BJ (cell line): ENCODE results near the gene XK. TPM values are rescaled to one million over a fixed set of nuclear protein-coding genes. Genes with fewer than 3 reads are reported as not detected.
"Not testable (repeated sequence)": the region's sequence is repeated elsewhere in the genome, so short reads cannot be mapped to it uniquely, and the experiment has no call there.

Experiments used
- CTCF ChIA-PET: fragments of 350-600 bp; formaldehyde crosslinking; extraction: SDS; loops from one replicate; lab custom pipeline; 2021; ENCODE audit warnings: antibody characterized with exemption, inconsistent platforms; lab: Yijun Ruan, JAX
- POLR2A ChIA-PET: fragments of 300-600 bp; sonication (Branson Sonifier 250); formaldehyde crosslinking; extraction: SDS; loops from one replicate; lab custom pipeline; 2021; ENCODE audit warnings: antibody characterized with exemption; lab: Charles Lee
- DNase-seq: peaks from one replicate; pipeline ENCODE4 v3.0.0-alpha.2; 2011; ENCODE audit warnings: low read depth
- H3K27me3 ChIP-seq: 2 replicates; pipeline ENCODE4 v1.6.0; 2011; ENCODE audit warnings: low read length; ENCODE audit not compliant: control insufficient read depth, insufficient read depth
- H3K36me3 ChIP-seq: 2 replicates; pipeline ENCODE4 v1.5.1; 2011; ENCODE audit warnings: low read length; ENCODE audit not compliant: control insufficient read depth, insufficient read depth
- H3K4me3 ChIP-seq: 2 replicates; pipeline ENCODE4 v1.5.1; 2011; ENCODE audit warnings: low read depth, mild to moderate bottlenecking, control low read depth, low read length
- polyA plus RNA-seq: library from polyadenylated mRNA; depleted of rRNA; stranded (reverse); fragments of >200 nt; gene quantifications from 2 replicates; pipeline ENCODE4 v1.2.3, GENCODE V29; 2011
- TF ChIP-seq, protein P1 (sequence below): IDR thresholded peaks from 2 replicates; pipeline ENCODE4 v1.5.1; 2011; ENCODE audit warnings: low read depth, mild to moderate bottlenecking, control low read depth, inconsistent platforms, low read length, moderate library complexity; ENCODE audit not compliant: insufficient read depth

The XK gene
- polyA plus RNA-seq, 1 experiment, result not detected

DNA sequence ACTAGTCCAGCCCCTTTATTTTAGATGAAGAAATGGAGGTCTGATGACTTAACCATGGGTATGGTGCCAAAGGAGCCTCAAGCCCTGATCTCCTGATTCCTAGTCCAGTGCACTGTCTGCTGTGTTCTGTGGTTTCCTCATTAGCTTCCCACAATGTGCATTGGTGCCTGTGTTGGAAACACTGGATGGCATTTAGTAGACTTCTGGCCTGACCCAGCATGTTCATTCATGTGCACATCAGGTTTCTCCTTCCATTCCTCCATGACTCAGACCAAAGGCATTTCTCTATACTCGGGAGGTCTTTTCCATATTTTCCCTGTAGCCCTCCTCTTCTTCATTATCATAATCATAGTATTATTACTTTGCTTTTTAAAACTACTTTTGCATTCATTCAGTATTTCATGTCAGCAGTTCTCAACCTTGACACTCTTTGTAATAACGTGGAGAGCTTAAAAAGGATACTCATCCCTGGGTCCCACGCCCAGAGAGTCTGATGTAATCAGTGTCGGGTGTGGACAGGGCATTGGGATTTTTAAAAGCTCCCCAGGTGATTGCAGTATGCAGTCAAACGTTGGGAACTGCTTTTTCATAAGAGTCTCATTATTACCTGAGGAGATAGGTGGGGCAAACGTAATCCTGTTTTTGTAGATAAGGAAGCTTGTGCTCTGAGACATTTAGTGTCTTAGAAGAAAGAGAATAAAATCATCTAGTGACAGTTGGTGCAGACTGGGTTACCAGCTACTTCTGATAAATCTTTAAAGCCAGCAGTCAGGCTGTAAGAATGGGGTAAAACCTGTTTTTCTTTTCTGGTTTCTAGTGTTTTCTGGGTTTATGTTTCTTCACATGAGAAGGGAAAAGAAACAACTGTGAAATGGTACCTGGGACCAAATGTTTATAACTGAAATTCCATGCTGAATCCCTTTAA is 40.9 kb upstream of the XK start:
- POLR2A ChIA-PET, result no interaction called here
- H3K4me3 ChIP-seq, result no peak overlapping the region

DNA sequence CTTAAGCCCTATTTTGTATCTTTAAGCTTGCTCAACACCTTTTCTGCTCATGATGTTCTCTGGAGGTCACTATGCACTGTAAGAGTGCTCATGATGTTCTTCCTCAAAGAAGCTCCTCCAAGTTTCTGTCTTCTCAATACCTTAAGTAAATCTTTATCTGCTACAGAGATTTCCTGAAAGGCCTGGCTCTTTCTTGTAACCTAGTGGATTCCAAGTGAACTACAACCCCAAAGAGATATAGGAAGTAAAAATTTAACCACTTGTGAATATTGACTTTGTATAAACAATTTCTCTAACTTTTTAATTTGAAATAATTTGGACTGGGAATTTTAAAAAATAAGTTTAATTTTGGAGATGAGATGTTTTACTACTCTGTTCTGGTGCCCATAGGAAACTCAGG is 39.3 kb upstream of the XK start:
- Histone ChIP-seq H3K36me3 (no peaks in the 10 kb centered on the region), H3K27me3 (no peaks in the 10 kb centered on the region), H3K4me3 (no peak overlapping the region)
- POLR2A ChIA-PET, result no interaction called here
- DNase-seq, result no peak
- CTCF ChIA-PET, result no interaction called here
- TF ChIP-seq, protein P1, sequence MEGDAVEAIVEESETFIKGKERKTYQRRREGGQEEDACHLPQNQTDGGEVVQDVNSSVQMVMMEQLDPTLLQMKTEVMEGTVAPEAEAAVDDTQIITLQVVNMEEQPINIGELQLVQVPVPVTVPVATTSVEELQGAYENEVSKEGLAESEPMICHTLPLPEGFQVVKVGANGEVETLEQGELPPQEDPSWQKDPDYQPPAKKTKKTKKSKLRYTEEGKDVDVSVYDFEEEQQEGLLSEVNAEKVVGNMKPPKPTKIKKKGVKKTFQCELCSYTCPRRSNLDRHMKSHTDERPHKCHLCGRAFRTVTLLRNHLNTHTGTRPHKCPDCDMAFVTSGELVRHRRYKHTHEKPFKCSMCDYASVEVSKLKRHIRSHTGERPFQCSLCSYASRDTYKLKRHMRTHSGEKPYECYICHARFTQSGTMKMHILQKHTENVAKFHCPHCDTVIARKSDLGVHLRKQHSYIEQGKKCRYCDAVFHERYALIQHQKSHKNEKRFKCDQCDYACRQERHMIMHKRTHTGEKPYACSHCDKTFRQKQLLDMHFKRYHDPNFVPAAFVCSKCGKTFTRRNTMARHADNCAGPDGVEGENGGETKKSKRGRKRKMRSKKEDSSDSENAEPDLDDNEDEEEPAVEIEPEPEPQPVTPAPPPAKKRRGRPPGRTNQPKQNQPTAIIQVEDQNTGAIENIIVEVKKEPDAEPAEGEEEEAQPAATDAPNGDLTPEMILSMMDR, result no peak

More for the DNA sequence above, 40.9 kb upstream of the XK start:
- Histone ChIP-seq H3K36me3 (no peaks in the 10 kb centered on the region), H3K27me3 (no peaks in the 10 kb centered on the region)
- TF ChIP-seq, protein P1, result no peak
- no peak for DNase-seq
- CTCF ChIA-PET, result interaction anchor here (1.3 kb wide), 1 partner anchor 15 kb away, joined by 5 read pairs; no protein-coding TSS in a partner anchor

DNA sequence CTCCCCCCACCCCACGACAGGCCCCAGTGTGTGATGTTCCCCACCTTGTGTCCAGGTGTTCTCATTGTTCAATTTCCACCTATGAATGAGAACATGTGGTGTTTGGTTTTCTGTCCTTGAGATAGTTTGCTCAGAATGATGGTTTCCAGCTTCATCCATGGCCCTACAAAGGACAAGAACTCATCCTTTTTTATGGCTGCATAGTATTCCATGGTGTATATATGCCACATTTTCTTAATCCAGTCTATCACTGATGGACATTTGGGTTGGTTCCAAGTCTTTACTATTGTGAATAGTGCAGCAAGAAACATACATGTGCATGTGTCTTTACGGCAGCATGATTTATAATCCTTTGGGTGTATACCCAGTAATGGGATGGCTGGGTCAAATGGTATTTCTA is 34.7 kb upstream of the XK start:
- H3K4me3 ChIP-seq, H3K36me3 ChIP-seq, CTCF ChIA-PET, DNase-seq, H3K27me3 ChIP-seq, POLR2A ChIA-PET: not testable (repeated sequence)

DNA sequence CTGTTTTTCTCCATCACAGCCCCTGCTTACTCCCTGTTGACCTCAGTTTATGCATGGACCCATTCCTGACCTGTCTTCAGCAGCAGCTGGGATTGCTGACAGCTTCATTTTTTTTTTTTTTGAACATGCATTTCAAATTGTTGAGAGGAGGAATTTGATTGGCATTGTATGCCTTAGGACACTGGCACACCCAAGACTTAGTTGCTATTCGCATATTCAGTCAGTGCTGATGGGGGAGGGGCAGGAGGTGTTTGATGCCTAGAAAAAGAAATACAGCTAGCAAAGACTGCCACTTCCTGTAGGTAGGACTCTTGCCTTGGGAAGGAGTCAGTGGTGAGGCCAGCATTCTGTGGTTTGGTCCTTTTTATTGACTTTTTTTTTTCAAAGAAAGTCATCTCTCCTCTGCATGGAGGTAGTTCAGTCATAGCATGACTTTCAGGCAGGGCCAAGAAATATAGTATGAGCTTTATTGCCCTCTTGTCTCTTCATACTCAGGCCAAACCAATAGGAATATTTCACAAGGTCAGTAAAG is 33.6 kb upstream of the XK start:
- CTCF ChIA-PET, result no interaction called here
- Histone ChIP-seq H3K4me3 (no peak overlapping the region), H3K27me3 (no peaks in the 10 kb centered on the region), H3K36me3 (no peaks in the 10 kb centered on the region)
- POLR2A ChIA-PET, result no interaction called here
- DNase-seq, result no peak
- TF ChIP-seq, protein P1, result no peak

DNA sequence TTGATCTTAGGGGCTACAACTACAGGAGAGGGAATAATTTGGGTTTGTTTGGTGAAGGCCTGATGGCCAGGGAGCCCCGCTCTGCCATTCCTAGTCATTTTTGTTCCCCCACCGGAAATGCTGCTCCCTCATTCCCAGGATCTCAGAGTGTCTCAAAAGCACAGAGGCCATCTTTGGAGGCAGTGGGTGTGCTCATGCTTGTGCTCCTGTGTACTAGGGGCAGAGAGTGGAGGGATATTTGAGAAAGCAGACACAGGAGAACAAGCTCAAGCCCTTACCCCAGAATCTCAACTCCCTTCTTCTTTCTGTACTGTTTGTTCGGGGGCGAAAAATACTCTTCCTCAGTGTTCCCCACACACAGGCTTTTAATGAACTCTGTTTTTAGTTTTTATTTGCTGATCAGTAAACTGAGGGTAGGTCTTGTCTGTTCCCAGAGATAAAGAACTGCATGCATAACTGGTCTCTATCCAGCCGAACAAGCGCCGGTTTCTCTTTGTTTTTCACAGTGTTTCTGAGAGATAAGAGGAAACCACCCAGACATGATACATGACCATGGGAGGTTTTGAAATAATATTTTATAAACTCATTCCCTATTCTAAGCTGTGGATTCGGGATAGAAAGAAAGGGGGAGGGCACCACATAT is 32.9 kb upstream of the XK start:
- H3K4me3 ChIP-seq, result no peak overlapping the region
- ChIA-PET POLR2A (no interaction called here), CTCF (no interaction called here)
- no peaks in the 10 kb centered on the region for H3K36me3 ChIP-seq
- no peaks in the 10 kb centered on the region for H3K27me3 ChIP-seq
- TF ChIP-seq, protein P1, result no peak
- no peak for DNase-seq
